HG02870 (cell line): ENCODE measurements around the gene CBFA2T2.
"Not testable (repeated sequence)": the region's sequence is repeated elsewhere in the genome, so short reads cannot be mapped to it uniquely, and the experiment has no call there.

Experiments used
- ATAC-seq: cut with Tn5 transposase; IDR thresholded peaks from one replicate; pipeline ENCODE4 v1.9.1; 2021; ENCODE audit warnings: mild to moderate bottlenecking, moderate library complexity; ENCODE audit not compliant: unreplicated experiment

Gene CBFA2T2

GRCh38 chr20:33689973-33690372 lies 200.1 kb downstream of the CBFA2T2 start:
- no peak for ATAC-seq

- ATAC-seq: no peak
These were observed 203.4 kb downstream of the CBFA2T2 start for GRCh38 chr20:33693289-33693688.

GRCh38 chr20:33693741-33694638 lies 204.1 kb downstream of the CBFA2T2 start:
- no peak for ATAC-seq

GRCh38 chr20:33694639-33695012 lies 204.7 kb downstream of the CBFA2T2 start:
- no peak for ATAC-seq

- no peak for ATAC-seq
These were observed 206.6 kb downstream of the CBFA2T2 start for GRCh38 chr20:33696448-33696847.

- ATAC-seq: no peak
These were observed 207.2 kb downstream of the CBFA2T2 start for GRCh38 chr20:33697129-33697528.

- ATAC-seq: not testable (repeated sequence)
These were observed 209.1 kb downstream of the CBFA2T2 start for GRCh38 chr20:33698966-33699365.
